DOHH2 (cell line): ENCODE measurements around the gene MAP6.

Source experiments
- H3F3A ChIP-seq: fragments of 200-600 bp; sonication (generic), shearing (Covaris generic); 2 replicates; pipeline ENCODE4 v1.6.0; 2016; ENCODE audit warnings: antibody characterized with exemption, mild to moderate bottlenecking; ENCODE audit not compliant: control insufficient read depth, insufficient read depth
- H3K27ac ChIP-seq: fragments of 200-600 bp; sonication (generic); 2 replicates; pipeline ENCODE4 v1.5.1; 2014; ENCODE audit warnings: low read depth, mild to moderate bottlenecking, low read length, moderate library complexity
- H3K27me3 ChIP-seq: fragments of 200-600 bp; sonication (generic); 2 replicates; pipeline ENCODE4 v1.6.1; 2014; ENCODE audit warnings: mild to moderate bottlenecking, low read length, mixed read lengths; ENCODE audit not compliant: control insufficient read depth
- H3K36me3 ChIP-seq: fragments of 200-600 bp; sonication (generic); 2 replicates; pipeline ENCODE4 v1.6.1; 2014; ENCODE audit warnings: mild to moderate bottlenecking, low read length, moderate library complexity, mixed read lengths; ENCODE audit not compliant: control insufficient read depth
- H3K4me1 ChIP-seq: fragments of 200-600 bp; sonication (generic); 2 replicates; pipeline ENCODE4 v1.6.1; 2014; ENCODE audit warnings: mild to moderate bottlenecking, low read length, mixed read lengths; ENCODE audit not compliant: control insufficient read depth
- H3K4me2 ChIP-seq: fragments of 200-600 bp; sonication (generic); 2 replicates; pipeline ENCODE4 v1.6.0; 2014; ENCODE audit warnings: mild to moderate bottlenecking, low read length, moderate library complexity
- H3K4me3 ChIP-seq: fragments of 200-600 bp; sonication (generic); 2 replicates; pipeline ENCODE4 v1.5.1; 2014; ENCODE audit warnings: mild to moderate bottlenecking, low read length, mixed read lengths
- H3K79me2 ChIP-seq: fragments of 200-600 bp; sonication (generic); 2 replicates; pipeline ENCODE4 v1.6.1; 2014; ENCODE audit warnings: mild to moderate bottlenecking, low read length, mixed read lengths; ENCODE audit not compliant: control insufficient read depth
- H3K9me2 ChIP-seq: fragments of 200-600 bp; sonication (generic); replicated peaks from 2 replicates; pipeline ENCODE4 v1.6.1; 2014; ENCODE audit warnings: mild to moderate bottlenecking, low read length, mixed read lengths; ENCODE audit not compliant: control insufficient read depth
- H3K9me3 ChIP-seq: fragments of 200-600 bp; sonication (generic); 2 replicates; pipeline ENCODE4 v1.6.1; 2014; ENCODE audit warnings: antibody characterized with exemption, low read length, mixed read lengths; ENCODE audit not compliant: control insufficient read depth, insufficient read depth
- H4K20me1 ChIP-seq: fragments of 200-600 bp; sonication (generic); 2 replicates; pipeline ENCODE4 v1.6.0; 2014; ENCODE audit warnings: low read depth, mild to moderate bottlenecking, antibody characterized with exemption, low read length, moderate library complexity; ENCODE audit not compliant: control insufficient read depth, insufficient read depth
- EZH2phosphoT487 ChIP-seq: fragments of 200-600 bp; sonication (generic); IDR thresholded peaks from 2 replicates; pipeline ENCODE4 v1.6.1; 2017; ENCODE audit warnings: borderline replicate concordance, mild to moderate bottlenecking, antibody characterized with exemption, low read length, moderate library complexity, mixed read lengths
- TF ChIP-seq, protein P1 (sequence below): fragments of 200-600 bp; sonication (generic); IDR thresholded peaks from one replicate; pipeline ENCODE4 v1.5.1; 2014; ENCODE audit warnings: antibody characterized with exemption, mild to moderate bottlenecking, low read depth, low read length; ENCODE audit not compliant: poor library complexity, severe bottlenecking

Gene MAP6

DNA sequence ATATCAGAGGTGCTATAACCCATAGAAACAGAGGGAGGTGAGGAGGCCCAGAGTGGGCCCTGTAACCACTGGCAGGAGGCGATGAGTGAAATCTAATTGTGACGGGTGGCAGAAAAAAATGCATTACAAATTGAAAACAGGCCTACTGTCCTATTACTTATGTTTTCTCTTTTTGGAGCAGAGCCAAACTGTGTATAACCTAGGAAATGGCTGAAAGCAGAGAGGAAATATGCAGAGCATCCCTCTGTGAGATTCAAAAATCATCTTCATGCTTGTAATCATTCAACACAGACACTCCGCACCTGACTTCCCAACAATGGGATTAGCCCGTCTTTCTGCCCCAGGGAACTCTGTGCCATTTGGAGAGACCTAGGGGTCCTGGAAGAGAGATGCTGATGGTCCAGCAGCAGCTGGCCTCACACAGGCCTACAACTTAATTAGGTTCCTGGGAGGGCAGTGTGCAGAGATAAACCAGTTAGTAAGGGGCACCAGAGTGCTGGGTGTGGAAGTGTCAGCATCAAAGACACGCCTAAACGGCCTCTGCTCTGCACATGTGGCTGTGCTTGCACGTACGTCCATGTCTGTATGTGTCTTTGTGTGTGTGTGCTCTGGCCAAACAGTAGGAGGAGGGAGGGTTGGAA lies 41.8 kb downstream of the MAP6 start:
- no peaks in the 10 kb centered on the region for H3F3A ChIP-seq
- H3K27ac ChIP-seq: no peak overlapping the region
- no peaks in the 10 kb centered on the region for H3K9me3 ChIP-seq
- no peak overlapping the region for H3K4me3 ChIP-seq
- H3K9me2 ChIP-seq: no peaks in the 10 kb centered on the region
- no peaks in the 10 kb centered on the region for H3K79me2 ChIP-seq
- H3K4me2 ChIP-seq: no peak overlapping the region
- H3K4me1 ChIP-seq: no peaks in the 10 kb centered on the region
- H3K36me3 ChIP-seq: no peaks in the 10 kb centered on the region
- TF ChIP-seq, protein P1, sequence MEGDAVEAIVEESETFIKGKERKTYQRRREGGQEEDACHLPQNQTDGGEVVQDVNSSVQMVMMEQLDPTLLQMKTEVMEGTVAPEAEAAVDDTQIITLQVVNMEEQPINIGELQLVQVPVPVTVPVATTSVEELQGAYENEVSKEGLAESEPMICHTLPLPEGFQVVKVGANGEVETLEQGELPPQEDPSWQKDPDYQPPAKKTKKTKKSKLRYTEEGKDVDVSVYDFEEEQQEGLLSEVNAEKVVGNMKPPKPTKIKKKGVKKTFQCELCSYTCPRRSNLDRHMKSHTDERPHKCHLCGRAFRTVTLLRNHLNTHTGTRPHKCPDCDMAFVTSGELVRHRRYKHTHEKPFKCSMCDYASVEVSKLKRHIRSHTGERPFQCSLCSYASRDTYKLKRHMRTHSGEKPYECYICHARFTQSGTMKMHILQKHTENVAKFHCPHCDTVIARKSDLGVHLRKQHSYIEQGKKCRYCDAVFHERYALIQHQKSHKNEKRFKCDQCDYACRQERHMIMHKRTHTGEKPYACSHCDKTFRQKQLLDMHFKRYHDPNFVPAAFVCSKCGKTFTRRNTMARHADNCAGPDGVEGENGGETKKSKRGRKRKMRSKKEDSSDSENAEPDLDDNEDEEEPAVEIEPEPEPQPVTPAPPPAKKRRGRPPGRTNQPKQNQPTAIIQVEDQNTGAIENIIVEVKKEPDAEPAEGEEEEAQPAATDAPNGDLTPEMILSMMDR: no peak
- no peaks in the 10 kb centered on the region for H4K20me1 ChIP-seq
- peaks cover 19% of the 10 kb centered on the region for H3K27me3 ChIP-seq

DNA sequence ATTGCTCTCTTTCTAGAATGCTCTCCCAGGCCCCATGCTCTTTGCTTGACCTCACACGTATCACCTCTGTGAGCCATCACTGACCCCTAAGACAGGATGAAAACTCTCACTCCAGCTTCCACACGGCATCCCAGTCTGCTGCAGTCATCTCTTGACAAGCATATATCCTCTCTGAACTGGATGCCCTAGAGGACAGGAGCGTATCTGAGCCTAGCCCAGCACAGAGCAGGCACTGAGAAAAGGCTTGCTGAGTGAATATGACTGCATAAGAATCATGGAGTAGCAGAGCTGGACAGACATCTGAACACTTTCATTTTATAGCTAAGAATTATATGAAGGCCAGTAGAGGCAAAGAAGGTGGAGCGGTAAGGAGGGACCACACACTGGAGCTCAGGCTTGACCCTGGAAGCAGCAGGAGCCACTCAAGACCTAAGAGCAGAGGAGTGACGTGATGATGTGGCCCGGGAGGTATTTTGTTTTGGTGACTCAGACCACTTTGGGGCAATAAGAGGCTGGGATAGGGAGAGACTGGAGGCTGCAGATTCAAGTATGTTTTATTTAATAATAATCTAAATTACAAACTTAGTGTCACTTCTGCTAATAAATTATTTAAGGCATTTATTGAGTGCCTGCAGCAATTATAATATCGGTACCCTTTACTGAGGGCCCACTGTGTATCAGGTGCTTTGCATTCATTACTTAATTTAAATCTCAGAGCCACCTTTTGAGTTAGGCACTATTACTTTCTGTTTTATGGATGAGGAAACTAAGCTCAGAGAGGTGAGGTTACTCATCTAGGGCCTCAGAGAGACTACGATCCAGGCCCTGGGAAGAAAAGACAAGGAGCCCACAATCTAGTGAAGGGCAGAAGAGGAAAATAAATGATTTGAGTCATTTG lies 42.6 kb downstream of the MAP6 start:
- Histone ChIP-seq H3K9me3 (no peaks in the 10 kb centered on the region), H3K4me1 (no peaks in the 10 kb centered on the region), H3K27ac (no peak overlapping the region), H3F3A (no peaks in the 10 kb centered on the region), H3K79me2 (no peaks in the 10 kb centered on the region), H4K20me1 (no peaks in the 10 kb centered on the region), H3K4me2 (no peak overlapping the region), H3K27me3 (peaks cover 12% of the 10 kb centered on the region), H3K4me3 (no peak overlapping the region), H3K9me2 (no peaks in the 10 kb centered on the region), H3K36me3 (no peaks in the 10 kb centered on the region)
- TF ChIP-seq EZH2phosphoT487: no peak

DNA sequence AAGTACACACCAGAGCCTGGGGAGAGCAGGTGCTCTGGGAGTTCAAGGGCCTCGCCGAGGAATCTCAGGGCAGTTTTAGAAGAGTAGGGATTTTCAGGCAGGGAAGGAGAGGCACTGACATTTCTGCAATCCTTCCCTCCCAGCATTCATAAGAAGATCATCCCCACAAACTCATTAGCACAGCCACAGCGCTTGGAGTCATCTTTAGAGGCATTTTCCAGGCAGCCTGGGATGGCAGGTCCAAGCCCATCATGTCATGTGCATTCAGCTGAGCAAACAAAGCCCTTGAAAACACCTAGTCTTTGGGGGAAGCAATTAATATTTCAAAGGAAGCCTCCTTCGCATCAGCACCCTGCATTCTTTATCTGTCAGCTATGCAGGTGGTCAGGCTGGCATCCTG lies 43.8 kb downstream of the MAP6 start:
- H3K4me3 ChIP-seq: no peak overlapping the region
- H3K9me2 ChIP-seq: no peaks in the 10 kb centered on the region
- no peaks in the 10 kb centered on the region for H3K36me3 ChIP-seq
- TF ChIP-seq EZH2phosphoT487: no peak
- TF ChIP-seq, protein P1: no peak
- no peaks in the 10 kb centered on the region for H3K9me3 ChIP-seq
- H3K4me2 ChIP-seq: no peak overlapping the region
- no peaks in the 10 kb centered on the region for H3K79me2 ChIP-seq
- no peaks in the 10 kb centered on the region for H3F3A ChIP-seq
- H3K4me1 ChIP-seq: no peaks in the 10 kb centered on the region
- H3K27me3 ChIP-seq: peaks cover 6% of the 10 kb centered on the region
- H3K27ac ChIP-seq: no peak overlapping the region
- H4K20me1 ChIP-seq: no peaks in the 10 kb centered on the region

DNA sequence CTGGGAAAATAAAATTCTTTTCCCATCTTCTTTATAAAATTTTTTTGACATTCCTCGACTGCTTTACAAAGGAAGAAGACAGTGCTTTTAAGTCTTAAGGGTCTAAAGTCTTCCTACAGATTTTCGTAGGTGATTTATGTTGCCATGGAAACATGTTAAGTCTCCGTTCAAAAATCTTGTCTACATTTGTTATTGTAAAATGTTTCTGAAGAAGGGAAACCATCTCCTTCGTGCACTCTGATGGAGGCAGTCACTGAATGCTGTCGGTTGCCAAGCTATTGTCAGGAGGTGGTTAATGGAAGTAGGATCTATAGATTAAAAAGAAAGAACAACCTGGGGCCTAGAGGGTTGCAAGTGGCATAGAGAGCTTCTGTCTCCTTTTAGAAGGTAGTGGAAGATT lies 52.6 kb downstream of the MAP6 start:
- H3K27ac ChIP-seq: no peak overlapping the region
- H3K4me2 ChIP-seq: no peak overlapping the region
- no peaks in the 10 kb centered on the region for H4K20me1 ChIP-seq
- H3K9me3 ChIP-seq: no peaks in the 10 kb centered on the region
- no peaks in the 10 kb centered on the region for H3F3A ChIP-seq
- no peaks in the 10 kb centered on the region for H3K36me3 ChIP-seq
- TF ChIP-seq, protein P1: no peak
- no peak for TF ChIP-seq EZH2phosphoT487
- no peaks in the 10 kb centered on the region for H3K79me2 ChIP-seq
- H3K27me3 ChIP-seq: peaks cover 24% of the 10 kb centered on the region
- H3K4me1 ChIP-seq: no peaks in the 10 kb centered on the region
- H3K4me3 ChIP-seq: no peak overlapping the region
- no peaks in the 10 kb centered on the region for H3K9me2 ChIP-seq
